Measurements from ENCODE around the gene OGDH.

Gene OGDH

GRCh38 chr7:44564606-44565005, 41.8 kb upstream of the OGDH start:
- no peak for TF ChIP-seq CTCF (IDR thresholded peaks at IDR 0.05; ENCODE audit: low read depth, low read length, missing control alignments)
- no peak overlapping the region for H3K4me3 ChIP-seq (ENCODE audit: low read depth, low read length)
- DNase-seq (ENCODE audit: low read depth) = no peak

GRCh38 chr7:44565097-44565794, 41.2 kb upstream of the OGDH start:
- DNase-seq (ENCODE audit: low read depth) = no peak

GRCh38 chr7:44565795-44566559, 40.5 kb upstream of the OGDH start:
- TF ChIP-seq CTCF (IDR thresholded peaks at IDR 0.05; ENCODE audit: low read depth, low read length, missing control alignments) = no peak
- DNase-seq (ENCODE audit: low read depth) = no peak
- H3K4me3 ChIP-seq (ENCODE audit: low read depth, low read length) = no peak overlapping the region

More at GRCh38 chr7:44565097-44565794, 41.2 kb upstream of the OGDH start:
- no peak overlapping the region for H3K4me3 ChIP-seq (ENCODE audit: low read depth, low read length)
- peak; percentile 98 for TF ChIP-seq CTCF (IDR thresholded peaks at IDR 0.05; ENCODE audit: low read depth, low read length, missing control alignments)

- DNase-seq (ENCODE audit: low read depth) = no peak
- no peak overlapping the region for H3K4me3 ChIP-seq (ENCODE audit: low read depth, low read length)
- TF ChIP-seq CTCF (IDR thresholded peaks at IDR 0.05; ENCODE audit: low read depth, low read length, missing control alignments) = no peak
These were observed 39.7 kb upstream of the OGDH start for GRCh38 chr7:44566680-44567079.

GRCh38 chr7:44567884-44568283, 38.5 kb upstream of the OGDH start:
- H3K4me3 ChIP-seq (ENCODE audit: low read depth, low read length) = no peak overlapping the region
- no peak for TF ChIP-seq CTCF (IDR thresholded peaks at IDR 0.05; ENCODE audit: low read depth, low read length, missing control alignments)
- DNase-seq (ENCODE audit: low read depth) = no peak

GRCh38 chr7:44568771-44569560, 37.5 kb upstream of the OGDH start:
- DNase-seq (ENCODE audit: low read depth) = no peak
- H3K4me3 ChIP-seq (ENCODE audit: low read depth, low read length) = no peak overlapping the region
- TF ChIP-seq CTCF (IDR thresholded peaks at IDR 0.05; ENCODE audit: low read depth, low read length, missing control alignments) = no peak
